Measurements from ENCODE around the gene AQP5.

AQP5 gene

DNA sequence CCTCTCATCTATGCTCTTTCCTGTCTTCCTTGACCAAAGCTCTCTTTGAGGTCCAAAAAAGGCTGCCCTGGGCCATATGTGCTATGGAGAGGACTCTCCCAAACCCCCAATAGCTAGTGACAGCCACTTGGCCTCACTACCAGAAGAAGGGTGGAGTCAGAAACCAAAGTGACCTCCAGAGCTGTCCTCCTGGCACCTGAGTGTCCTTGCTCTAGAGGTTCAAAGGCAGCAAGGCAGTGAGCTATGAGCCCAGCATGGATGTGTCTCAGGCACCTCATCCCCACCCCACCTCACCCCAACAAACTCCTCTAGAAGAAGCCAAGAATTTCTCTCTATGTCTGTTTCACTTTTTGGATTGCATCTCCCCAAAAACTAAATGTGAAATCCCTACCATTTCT is 4.1 kb upstream of the AQP5 start:
- TF ChIP-seq, protein P1, sequence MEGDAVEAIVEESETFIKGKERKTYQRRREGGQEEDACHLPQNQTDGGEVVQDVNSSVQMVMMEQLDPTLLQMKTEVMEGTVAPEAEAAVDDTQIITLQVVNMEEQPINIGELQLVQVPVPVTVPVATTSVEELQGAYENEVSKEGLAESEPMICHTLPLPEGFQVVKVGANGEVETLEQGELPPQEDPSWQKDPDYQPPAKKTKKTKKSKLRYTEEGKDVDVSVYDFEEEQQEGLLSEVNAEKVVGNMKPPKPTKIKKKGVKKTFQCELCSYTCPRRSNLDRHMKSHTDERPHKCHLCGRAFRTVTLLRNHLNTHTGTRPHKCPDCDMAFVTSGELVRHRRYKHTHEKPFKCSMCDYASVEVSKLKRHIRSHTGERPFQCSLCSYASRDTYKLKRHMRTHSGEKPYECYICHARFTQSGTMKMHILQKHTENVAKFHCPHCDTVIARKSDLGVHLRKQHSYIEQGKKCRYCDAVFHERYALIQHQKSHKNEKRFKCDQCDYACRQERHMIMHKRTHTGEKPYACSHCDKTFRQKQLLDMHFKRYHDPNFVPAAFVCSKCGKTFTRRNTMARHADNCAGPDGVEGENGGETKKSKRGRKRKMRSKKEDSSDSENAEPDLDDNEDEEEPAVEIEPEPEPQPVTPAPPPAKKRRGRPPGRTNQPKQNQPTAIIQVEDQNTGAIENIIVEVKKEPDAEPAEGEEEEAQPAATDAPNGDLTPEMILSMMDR (IDR thresholded peaks at IDR 0.05; ENCODE audit: control insufficient read depth, insufficient read depth, low read depth, low read length, missing control alignments): no peak
- no peak for DNase-seq (ENCODE audit: low read depth)
- no peak overlapping the region for H3K4me3 ChIP-seq (ENCODE audit: control insufficient read depth, low read depth, low read length)

DNA sequence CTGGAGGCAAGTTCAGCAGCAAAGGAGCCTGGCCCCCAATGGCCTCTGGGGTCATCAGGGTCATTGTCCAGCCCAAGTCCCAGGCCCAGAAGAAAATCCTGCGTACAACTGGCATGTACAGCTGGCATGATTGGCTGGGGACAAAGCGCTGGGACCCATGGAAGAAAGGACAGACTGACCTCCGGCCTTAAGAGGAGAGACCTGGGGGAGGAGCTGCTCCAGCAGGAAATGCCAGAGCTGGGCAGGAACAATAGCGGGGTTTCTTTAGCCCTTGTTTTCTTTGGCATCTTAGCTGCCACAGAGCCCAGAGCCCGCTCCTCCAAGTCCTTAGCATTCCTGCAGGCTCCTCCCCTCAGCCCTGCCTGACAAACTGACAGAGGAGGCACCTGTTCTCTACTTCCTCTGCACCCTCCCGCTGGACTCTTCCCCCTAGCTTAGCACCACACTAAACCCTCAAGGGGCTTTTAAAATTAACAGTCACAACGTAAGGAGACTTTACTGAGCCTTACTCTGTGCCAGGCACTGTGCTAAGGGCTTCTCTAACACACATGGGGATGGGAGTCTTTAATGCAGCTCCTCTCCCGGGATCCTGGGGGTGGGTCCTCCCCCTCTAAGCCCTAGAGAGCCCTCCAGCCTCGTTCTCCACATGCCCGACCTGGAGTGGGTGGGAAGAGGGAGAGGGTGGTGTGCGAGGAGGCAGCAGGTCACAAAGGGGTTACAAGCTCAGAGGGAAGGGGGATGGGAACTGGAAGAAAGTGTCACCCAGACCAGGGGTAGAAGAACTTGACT is 1.8 kb upstream of the AQP5 start:
- TF ChIP-seq, protein P1 (IDR thresholded peaks at IDR 0.05; ENCODE audit: control insufficient read depth, insufficient read depth, low read depth, low read length, missing control alignments): no peak
- DNase-seq (ENCODE audit: low read depth): no peak
- H3K4me3 ChIP-seq (ENCODE audit: control insufficient read depth, low read depth, low read length): no peak overlapping the region

DNA sequence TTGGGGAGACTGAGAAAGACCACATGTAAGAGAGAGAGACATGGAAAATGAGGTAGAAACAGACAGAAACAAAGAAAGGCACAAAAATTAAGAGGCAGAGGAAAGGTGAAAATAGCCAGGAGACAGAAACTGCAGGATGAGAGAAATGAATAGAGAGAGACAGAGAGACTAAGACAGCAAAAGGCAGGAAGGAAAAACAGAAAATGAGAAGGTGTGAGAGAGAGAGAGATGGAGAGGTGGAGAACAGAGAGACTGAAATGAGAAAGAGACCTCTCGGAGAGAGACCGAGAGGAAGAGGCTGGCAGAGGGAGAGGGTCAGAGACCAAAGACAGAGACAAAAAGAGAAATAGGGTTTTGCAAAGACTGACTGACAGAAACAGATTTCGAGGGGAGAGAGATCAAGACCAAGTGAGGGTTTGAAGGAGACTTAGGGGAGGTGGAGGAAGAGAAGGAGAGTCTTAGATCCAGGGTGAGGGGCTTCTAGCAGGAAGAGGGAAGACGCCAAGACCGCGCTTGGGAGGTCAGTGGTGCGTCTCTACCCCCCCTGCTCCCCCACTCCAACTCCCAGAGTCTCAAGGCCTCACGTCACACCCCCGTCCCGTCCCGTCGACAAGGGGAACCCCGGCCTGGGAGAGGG is 1.1 kb upstream of the AQP5 start:
- no peak overlapping the region for H3K4me3 ChIP-seq (ENCODE audit: control insufficient read depth, low read depth, low read length)
- TF ChIP-seq, protein P1 (IDR thresholded peaks at IDR 0.05; ENCODE audit: control insufficient read depth, insufficient read depth, low read depth, low read length, missing control alignments): no peak
- DNase-seq (ENCODE audit: low read depth): no peak

DNA sequence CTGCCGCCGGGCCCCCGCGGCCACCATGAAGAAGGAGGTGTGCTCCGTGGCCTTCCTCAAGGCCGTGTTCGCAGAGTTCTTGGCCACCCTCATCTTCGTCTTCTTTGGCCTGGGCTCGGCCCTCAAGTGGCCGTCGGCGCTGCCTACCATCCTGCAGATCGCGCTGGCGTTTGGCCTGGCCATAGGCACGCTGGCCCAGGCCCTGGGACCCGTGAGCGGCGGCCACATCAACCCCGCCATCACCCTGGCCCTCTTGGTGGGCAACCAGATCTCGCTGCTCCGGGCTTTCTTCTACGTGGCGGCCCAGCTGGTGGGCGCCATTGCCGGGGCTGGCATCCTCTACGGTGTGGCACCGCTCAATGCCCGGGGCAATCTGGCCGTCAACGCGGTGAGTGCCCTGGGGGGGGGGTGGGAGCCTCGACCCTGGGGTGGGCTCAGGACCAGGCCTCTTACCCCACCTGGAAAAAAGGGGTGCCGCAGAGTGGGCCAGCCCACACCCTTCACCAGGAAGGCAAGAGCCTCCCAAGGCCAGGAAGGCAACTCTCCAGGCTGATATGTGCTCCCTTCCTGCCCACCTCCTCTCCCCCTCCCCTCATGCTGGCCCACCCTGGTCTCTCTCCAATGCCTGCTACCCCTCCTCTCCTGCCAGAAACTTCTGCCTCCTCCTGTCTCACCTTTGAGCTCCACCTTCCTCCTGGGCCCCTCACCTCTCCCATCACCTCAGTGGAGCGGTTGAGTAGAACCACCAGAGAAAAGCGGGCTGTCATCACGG is 507 bp downstream of the AQP5 start:
- no peak for DNase-seq (ENCODE audit: low read depth)
- no peak overlapping the region for H3K4me3 ChIP-seq (ENCODE audit: control insufficient read depth, low read depth, low read length)
- TF ChIP-seq, protein P1 (IDR thresholded peaks at IDR 0.05; ENCODE audit: control insufficient read depth, insufficient read depth, low read depth, low read length, missing control alignments): no peak

DNA sequence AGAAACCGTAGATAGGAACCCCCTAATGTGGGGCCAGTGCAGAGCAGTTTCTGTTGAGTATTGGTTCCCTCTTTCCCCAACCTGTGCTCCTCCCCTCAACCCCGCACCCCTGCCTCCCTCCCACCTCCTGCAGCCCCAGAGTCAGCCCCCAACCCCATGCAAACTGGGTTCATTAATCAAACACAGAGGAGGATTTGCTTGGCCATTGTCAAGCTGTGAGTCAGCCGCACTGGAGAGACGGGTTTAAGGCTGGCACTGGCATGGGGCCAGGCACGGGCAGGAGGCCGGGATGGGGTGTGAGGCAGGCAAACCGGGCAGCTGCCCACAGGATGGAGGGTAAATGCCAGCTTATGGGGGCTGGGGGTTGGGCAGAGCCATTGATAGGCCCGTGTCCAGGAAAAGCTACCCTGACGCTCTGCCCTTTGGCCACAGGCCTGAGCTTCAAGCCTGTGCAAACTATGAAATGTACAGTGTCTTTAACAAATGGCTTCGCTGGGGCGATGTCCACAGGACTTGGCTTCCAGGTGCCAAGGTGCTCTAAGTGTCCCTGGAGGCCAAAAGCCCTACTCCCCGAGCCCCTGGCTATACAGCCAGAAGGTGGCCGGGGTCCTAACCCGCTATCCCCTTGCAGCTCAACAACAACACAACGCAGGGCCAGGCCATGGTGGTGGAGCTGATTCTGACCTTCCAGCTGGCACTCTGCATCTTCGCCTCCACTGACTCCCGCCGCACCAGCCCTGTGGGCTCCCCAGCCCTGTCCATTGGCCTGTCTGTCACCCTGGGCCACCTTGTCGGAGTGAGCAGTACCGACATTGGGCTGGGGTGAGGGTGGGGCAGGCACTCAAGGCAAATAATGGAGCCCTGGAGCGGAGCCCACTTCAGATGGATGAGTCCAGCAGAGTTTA is 1.4 kb downstream of the AQP5 start:
- TF ChIP-seq, protein P1 (IDR thresholded peaks at IDR 0.05; ENCODE audit: control insufficient read depth, insufficient read depth, low read depth, low read length, missing control alignments): no peak
- H3K4me3 ChIP-seq (ENCODE audit: control insufficient read depth, low read depth, low read length): no peak overlapping the region
- no peak for DNase-seq (ENCODE audit: low read depth)

All from AG09309 (cell line).